ENCODE data around the gene SAP30BP.
A peak's percentile ranks its signal among the peaks of the same experiment; 100 is the strongest.

Gene SAP30BP

DNA sequence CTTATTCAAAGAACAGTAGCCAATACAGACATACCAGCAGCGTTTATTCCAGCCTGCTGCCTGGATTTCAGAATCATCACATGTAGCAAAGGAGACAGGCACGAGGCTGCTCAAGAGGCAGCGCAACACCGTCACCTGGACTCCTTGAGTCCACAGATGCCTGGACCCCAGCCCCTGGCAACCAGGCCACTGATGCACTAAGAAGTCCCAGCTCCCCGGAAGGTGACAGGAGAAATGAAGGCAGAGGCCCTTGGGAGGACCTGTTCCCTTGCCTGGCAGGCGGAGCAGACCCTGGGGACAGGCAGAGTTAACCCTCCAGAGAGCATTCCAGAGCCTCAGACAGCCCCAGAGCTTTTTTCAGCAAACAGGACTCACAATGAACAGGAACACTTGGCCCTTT is 17.5 kb upstream of the SAP30BP start:
- no peak for DNase-seq (ENCODE audit: low spot score)
- TF ChIP-seq, protein P1, sequence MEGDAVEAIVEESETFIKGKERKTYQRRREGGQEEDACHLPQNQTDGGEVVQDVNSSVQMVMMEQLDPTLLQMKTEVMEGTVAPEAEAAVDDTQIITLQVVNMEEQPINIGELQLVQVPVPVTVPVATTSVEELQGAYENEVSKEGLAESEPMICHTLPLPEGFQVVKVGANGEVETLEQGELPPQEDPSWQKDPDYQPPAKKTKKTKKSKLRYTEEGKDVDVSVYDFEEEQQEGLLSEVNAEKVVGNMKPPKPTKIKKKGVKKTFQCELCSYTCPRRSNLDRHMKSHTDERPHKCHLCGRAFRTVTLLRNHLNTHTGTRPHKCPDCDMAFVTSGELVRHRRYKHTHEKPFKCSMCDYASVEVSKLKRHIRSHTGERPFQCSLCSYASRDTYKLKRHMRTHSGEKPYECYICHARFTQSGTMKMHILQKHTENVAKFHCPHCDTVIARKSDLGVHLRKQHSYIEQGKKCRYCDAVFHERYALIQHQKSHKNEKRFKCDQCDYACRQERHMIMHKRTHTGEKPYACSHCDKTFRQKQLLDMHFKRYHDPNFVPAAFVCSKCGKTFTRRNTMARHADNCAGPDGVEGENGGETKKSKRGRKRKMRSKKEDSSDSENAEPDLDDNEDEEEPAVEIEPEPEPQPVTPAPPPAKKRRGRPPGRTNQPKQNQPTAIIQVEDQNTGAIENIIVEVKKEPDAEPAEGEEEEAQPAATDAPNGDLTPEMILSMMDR (IDR thresholded peaks at IDR 0.05; ENCODE audit: extremely low read depth, missing control alignments), result no peak

DNA sequence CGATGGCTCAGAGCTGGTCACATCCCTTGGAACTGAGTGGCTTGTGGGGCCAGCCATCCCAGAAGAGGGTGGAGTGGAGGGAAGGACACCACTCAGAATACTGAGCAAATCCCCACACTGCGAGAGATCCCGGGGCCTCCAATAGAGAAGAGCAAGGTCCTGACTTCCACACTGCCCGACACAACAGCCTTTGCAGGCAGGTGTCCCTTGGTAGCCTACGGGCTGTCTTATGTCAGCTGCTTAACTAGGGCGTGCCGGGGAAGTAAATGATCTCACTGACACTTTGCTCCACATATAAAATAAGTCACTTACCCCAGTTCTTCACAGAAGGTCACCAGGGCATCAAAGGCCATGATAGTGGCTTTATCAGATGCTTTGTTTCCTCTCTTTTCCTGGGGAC is 16.3 kb upstream of the SAP30BP start:
- DNase-seq (ENCODE audit: low spot score), result no peak
- TF ChIP-seq, protein P1 (IDR thresholded peaks at IDR 0.05; ENCODE audit: extremely low read depth, missing control alignments), result no peak

DNA sequence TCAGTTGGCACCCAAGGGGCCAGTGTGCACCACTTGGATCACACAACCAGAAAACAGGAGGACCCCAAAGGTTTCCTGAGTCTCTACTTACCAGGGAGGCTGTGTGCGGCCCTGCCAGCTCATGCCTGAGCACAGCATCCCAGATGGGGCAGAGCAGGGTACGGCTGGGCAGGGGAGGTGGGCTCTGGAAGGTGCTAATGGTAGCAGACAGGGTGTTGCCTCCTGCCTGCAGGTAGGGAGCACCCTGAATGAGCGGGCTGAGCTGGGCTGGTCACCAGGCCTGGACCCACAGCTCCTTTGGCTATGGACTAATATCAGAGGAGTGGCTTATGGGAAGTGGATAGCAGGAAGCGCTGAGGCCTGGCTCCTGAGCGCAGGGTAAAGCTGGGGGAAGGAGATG is 14.8 kb upstream of the SAP30BP start:
- TF ChIP-seq, protein P1 (IDR thresholded peaks at IDR 0.05; ENCODE audit: extremely low read depth, missing control alignments), result no peak
- no peak for DNase-seq (ENCODE audit: low spot score)

DNA sequence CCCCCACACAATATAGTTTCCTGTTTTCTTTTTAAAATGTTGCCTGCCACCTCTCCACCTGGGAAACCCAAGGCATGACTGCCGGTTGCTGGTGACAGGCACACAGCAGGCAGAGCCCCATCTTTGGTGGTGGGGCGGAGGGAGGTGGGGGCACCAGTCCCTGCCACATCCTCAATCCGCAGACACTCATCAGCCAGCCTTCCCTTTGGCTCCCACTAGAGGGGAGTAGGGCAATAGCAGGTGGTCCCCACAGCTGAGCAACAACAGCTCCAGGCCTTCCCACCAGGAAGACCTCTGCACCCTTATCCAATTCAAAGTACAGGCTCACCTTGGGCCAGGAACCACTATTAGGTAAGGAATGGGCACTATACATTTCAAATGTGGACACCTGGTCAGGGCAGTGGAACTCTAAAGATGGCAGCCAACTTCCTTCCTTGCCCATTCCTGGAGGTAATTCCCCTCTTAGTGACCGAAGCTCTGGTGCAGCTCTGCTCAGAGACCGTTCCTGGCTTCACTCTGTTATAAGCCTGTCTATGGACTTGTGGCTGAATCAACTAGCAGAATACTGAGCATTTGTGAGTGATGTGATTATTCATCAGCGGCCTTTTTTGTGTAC is 14.1 kb upstream of the SAP30BP start:
- DNase-seq (ENCODE audit: low spot score), result no peak
- TF ChIP-seq, protein P1 (IDR thresholded peaks at IDR 0.05; ENCODE audit: extremely low read depth, missing control alignments), result peak; percentile 48

GRCh38 chr17:75654176-75654575 is 13.0 kb upstream of the SAP30BP start:
- no peak for DNase-seq (ENCODE audit: low spot score)
- TF ChIP-seq, protein P1 (IDR thresholded peaks at IDR 0.05; ENCODE audit: extremely low read depth, missing control alignments), result no peak

DNA sequence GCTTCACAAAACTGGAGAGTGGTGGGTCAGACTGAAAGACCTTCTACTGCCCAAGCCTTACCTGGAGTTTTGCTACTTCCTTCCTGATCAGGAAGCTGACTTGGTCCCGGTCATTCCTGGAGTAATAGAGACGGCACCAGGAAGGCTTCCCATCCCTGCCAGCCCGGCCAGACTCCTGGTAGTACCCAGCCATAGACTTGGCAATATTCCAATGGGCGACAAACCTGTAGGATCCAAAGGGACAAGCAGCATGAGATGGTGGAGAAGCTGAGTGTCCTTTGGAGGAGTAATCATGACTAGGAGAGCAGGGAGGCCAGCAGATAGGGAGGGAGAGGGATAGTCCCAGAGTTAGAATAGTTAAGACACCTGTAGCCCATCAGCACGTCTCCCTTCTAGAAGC is 8.9 kb upstream of the SAP30BP start:
- no peak for DNase-seq (ENCODE audit: low spot score)
- TF ChIP-seq, protein P1 (IDR thresholded peaks at IDR 0.05; ENCODE audit: extremely low read depth, missing control alignments), result no peak

DNA sequence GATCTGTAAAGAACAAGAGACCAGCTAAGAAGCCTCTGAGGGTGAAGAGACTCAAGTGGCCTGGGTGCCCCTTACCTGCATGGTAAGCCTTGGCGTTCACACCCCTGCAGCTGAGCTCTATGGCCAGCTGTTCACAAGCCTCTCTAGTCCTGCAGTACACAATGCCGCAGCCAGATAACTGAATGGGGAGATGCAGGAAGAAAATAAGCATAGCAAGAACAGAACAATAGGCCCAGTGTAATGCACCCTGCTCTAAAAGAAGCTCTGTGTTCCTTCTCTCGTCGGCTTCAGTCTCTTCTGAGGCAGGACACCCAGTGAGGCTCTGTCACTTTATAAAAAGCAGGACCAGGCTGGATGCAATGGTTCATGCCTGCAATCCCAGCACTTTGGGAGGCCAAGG is 5.6 kb upstream of the SAP30BP start:
- TF ChIP-seq, protein P1 (IDR thresholded peaks at IDR 0.05; ENCODE audit: extremely low read depth, missing control alignments), result no peak
- no peak for DNase-seq (ENCODE audit: low spot score)
